22Rv1 (cell line): ENCODE results near the gene TLR9.

Source experiments
- CTCF ChIP-seq: fragments of 450-650 bp; IDR thresholded peaks from 2 replicates; pipeline ENCODE4 v1.5.1; 2017; ENCODE audit warnings: mild to moderate bottlenecking
- ZFX ChIP-seq: fragments of 450-650 bp; IDR thresholded peaks from 2 replicates; pipeline ENCODE4 v1.6.1; 2017; ENCODE audit warnings: antibody characterized with exemption, borderline replicate concordance

- TF ChIP-seq CTCF (peak; percentile 13), ZFX (no peak)
Measured at GRCh38 chr3:52233108-52233591, 7.7 kb upstream of the TLR9 start.
